NCI-H146 treated with DMSO at 0.1 percent for 48 hours (cell line): Measurements from ENCODE around the gene OR4K1.
"Not testable (repeated sequence)": the region's sequence is repeated elsewhere in the genome, so short reads cannot be mapped to it uniquely, and the experiment has no call there.

Experiments
- DNase-seq: peaks from one replicate; lab custom pipeline; 2025; ENCODE audit not compliant: unreplicated experiment; lab: John Stamatoyannopoulos, UW

The OR4K1 gene

GRCh38 chr14:19930617-19931016 is at the start of gene OR4K1:
Gene OR4K1, plus strand, starts transcription at chr14:19930917. Its CDS starts 4,750 bp downstream, at chr14:19935667.
- DNase-seq, result no peak

GRCh38 chr14:19895282-19895681 is 35.4 kb upstream of the OR4K1 start:
- DNase-seq, result no peak

GRCh38 chr14:19900999-19901398 is 29.7 kb upstream of the OR4K1 start:
- DNase-seq, result no peak

GRCh38 chr14:19902409-19902808 is 28.3 kb upstream of the OR4K1 start:
- DNase-seq, result no peak

GRCh38 chr14:19906665-19907064 is 24.1 kb upstream of the OR4K1 start:
- DNase-seq, result no peak

- no peak for DNase-seq
Observed at GRCh38 chr14:19911114-19911513, 19.6 kb upstream of the OR4K1 start.

- DNase-seq, result no peak
Observed at GRCh38 chr14:19917243-19917642, 13.5 kb upstream of the OR4K1 start.

- no peak for DNase-seq
Observed at GRCh38 chr14:19917955-19918518, 12.7 kb upstream of the OR4K1 start.

- DNase-seq, result no peak
Observed at GRCh38 chr14:19918553-19919264, 12.0 kb upstream of the OR4K1 start.

- no peak for DNase-seq
Observed at GRCh38 chr14:19920021-19920657, 10.6 kb upstream of the OR4K1 start, which contains the start of gene OR4K5. Gene OR4K5, plus strand, starts transcription at chr14:19920607. Its CDS starts 0 bp downstream, at chr14:19920607.

GRCh38 chr14:19941668-19942067 is 11.0 kb downstream of the OR4K1 start:
- DNase-seq, result no peak

- DNase-seq, result no peak
Observed at GRCh38 chr14:19947413-19948090, 16.8 kb downstream of the OR4K1 start.

GRCh38 chr14:19949218-19949617 is 18.5 kb downstream of the OR4K1 start:
- no peak for DNase-seq

- not testable (repeated sequence) for DNase-seq
Observed at GRCh38 chr14:19969735-19970134, 39.0 kb downstream of the OR4K1 start.

- DNase-seq, result no peak
Observed at GRCh38 chr14:19974844-19975243, 44.1 kb downstream of the OR4K1 start.

GRCh38 chr14:19975291-19975690 is 44.6 kb downstream of the OR4K1 start, which contains the start of gene OR4K15:
Gene OR4K15, plus strand, starts transcription at chr14:19975591. Its CDS starts 0 bp downstream, at chr14:19975591.
- no peak for DNase-seq
